ENCODE results near the gene COQ8A.

DNA sequence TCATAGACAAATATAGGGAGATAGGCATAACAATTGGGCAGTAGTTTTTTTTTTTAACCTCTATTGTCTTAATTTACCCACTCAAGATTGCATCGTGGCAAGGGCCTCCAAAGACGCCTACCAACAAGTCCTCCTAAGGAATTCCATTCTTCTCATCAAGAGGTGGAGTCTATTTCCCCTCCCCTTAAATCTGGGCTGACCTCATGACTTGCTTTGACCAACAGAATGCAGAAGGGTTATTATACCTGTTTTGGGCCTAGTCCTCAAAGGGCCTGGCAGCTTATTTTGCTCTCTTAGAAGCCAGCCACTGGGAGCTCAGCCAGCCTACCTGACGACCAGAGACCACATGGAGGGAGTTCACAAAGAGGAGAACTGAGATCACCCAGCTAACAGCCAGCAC lies 92.3 kb downstream of the COQ8A start:
- no peak for TF ChIP-seq SUZ12 (IDR thresholded peaks at IDR 0.05; ENCODE audit: extremely low read depth, insufficient read depth, insufficient read length)
- no peak for TF ChIP-seq YY1 (IDR thresholded peaks at IDR 0.05; ENCODE audit: insufficient read depth, insufficient read length)
